HepG2 (cell line): Measurements from ENCODE around the gene CCL4L2. TPM values are rescaled to one million over a fixed set of nuclear protein-coding genes. Genes with fewer than 3 reads are reported as not detected.
"Not testable (repeated sequence)": the region's sequence is repeated elsewhere in the genome, so short reads cannot be mapped to it uniquely, and the experiment has no call there.

ENCODE experiments used
- ATAC-seq: fragments of 200-7000 bp; cut with Tn5 transposase; 3 replicates; pipeline ENCODE4 v1.9.1; 2020; ENCODE audit warnings: mild to moderate bottlenecking, moderate library complexity
- BruUV-seq: library from RNA; stranded (reverse); fragments of 400-500 nt; replicated peaks from 2 replicates; lab custom pipeline; 2021; lab: Mats Ljungman, UMichigan
- CTCF ChIA-PET: fragments of 300-600 bp; formaldehyde crosslinking; extraction: SDS; loops from one replicate; lab custom pipeline; 2021; ENCODE audit warnings: low total read pairs, inconsistent platforms, low intra/inter-chr PET ratio; lab: Yijun Ruan, JAX
- POLR2A ChIA-PET: fragments of 350-600 bp; sonication (Branson Sonifier 250); formaldehyde crosslinking; loops from one replicate; lab custom pipeline; 2020; ENCODE audit warnings: antibody characterized with exemption, inconsistent platforms; lab: Yijun Ruan, JAX
- DNase-seq: peaks from one replicate; pipeline ENCODE4 v3.0.0-alpha.2; 2015; ENCODE audit warnings: low spot score
- FAIRE-seq: peaks from 3 replicates; lab custom pipeline; 2011; peaks lifted over from hg19 to GRCh38; lab: Jason Lieb, UNC
- H2AFZ ChIP-seq: one replicate; pipeline ENCODE4 v1.6.1; 2011; ENCODE audit warnings: low read length, inconsistent platforms
- H3K27ac ChIP-seq: fragments of 300-600 bp; 3 replicates; pipeline ENCODE4 v1.8.0; 2011; ENCODE audit warnings: mixed run types, mild to moderate bottlenecking, mixed read lengths, low read length, inconsistent platforms; ENCODE audit not compliant: insufficient read depth; ENCODE audit errors: extremely low read length
- H3K27me3 ChIP-seq, 2 experiments: fragments of 200-600 bp in 1 of 2; 2 replicates in 1 of 2; 3 replicates in 1 of 2; pipeline versions ENCODE4 v1.6.0 to v1.8.0; 2011; ENCODE audit warnings: low read length in 2 of 2, mild to moderate bottlenecking in 2 of 2, moderate library complexity in 2 of 2, inconsistent platforms in 1 of 2; ENCODE audit not compliant: insufficient read depth in 2 of 2, control insufficient read depth in 1 of 2
- H3K36me3 ChIP-seq, 2 experiments: fragments of 200-600 bp in 1 of 2; replicated peaks in 1 of 2; 2 replicates in 1 of 2; 3 replicates in 1 of 2; pipeline versions ENCODE4 v1.5.1 to v1.8.0; 2011; ENCODE audit warnings: low read length in 2 of 2, inconsistent platforms in 1 of 2; ENCODE audit not compliant: insufficient read depth in 2 of 2, control insufficient read depth in 1 of 2
- H3K4me1 ChIP-seq: 2 replicates; pipeline ENCODE4 v1.5.1; 2012; ENCODE audit warnings: low read length, inconsistent platforms; ENCODE audit not compliant: insufficient read depth
- H3K4me2 ChIP-seq: 2 replicates; pipeline ENCODE4 v1.6.0; 2011; ENCODE audit warnings: low read depth, low read length, inconsistent platforms
- H3K4me3 ChIP-seq, 3 experiments: fragments of 200-600 bp in 1 of 3; sonication (generic), shearing (Covaris generic) in 1 of 3; replicated peaks in 1 of 3; 2 replicates each; pipeline ENCODE4 v1.5.1; 2011 to 2016; ENCODE audit warnings: low read length in 3 of 3, inconsistent platforms in 2 of 3, low read depth in 2 of 3, mild to moderate bottlenecking in 2 of 3, control low read depth in 1 of 3, mixed read lengths in 1 of 3; ENCODE audit not compliant: insufficient read depth in 1 of 3
- H3K79me2 ChIP-seq: one replicate; pipeline ENCODE4 v1.6.1; 2011; ENCODE audit warnings: low read length, inconsistent platforms; ENCODE audit not compliant: insufficient read depth
- H3K9ac ChIP-seq: 2 replicates; pipeline ENCODE4 v1.6.0; 2011; ENCODE audit warnings: mild to moderate bottlenecking, low read depth, low read length, inconsistent platforms; ENCODE audit not compliant: insufficient read depth
- H3K9me3 ChIP-seq: 2 replicates; pipeline ENCODE4 v1.5.1; 2012; ENCODE audit warnings: mild to moderate bottlenecking, low read length
- H4K20me1 ChIP-seq: 2 replicates; pipeline ENCODE4 v1.6.0; 2011; ENCODE audit warnings: inconsistent platforms, mild to moderate bottlenecking, low read length, moderate library complexity; ENCODE audit not compliant: insufficient read depth
- JUN ChIP-seq: sonication (generic); formaldehyde crosslinking; IDR thresholded peaks from 2 replicates; pipeline ENCODE4 v1.4.0; 2020; ENCODE audit warnings: mild to moderate bottlenecking, missing genetic modification reagents
- MAFK ChIP-seq, 2 experiments: IDR thresholded peaks in 1 of 2; conservative IDR thresholded peaks in 1 of 2; 2 replicates each; pipeline ENCODE4 v1.6.1; 2011; ENCODE audit warnings: improper control_type of control experiment in 2 of 2, low read length in 2 of 2
- SIX4 ChIP-seq: sonication (generic); formaldehyde crosslinking; IDR thresholded peaks from 2 replicates; pipeline ENCODE4 v1.4.0; 2020; ENCODE audit warnings: missing genetic modification reagents
- TEAD3 ChIP-seq: optimal IDR thresholded peaks from 2 replicates; pipeline ENCODE3; 2016; ENCODE audit warnings: borderline replicate concordance
- ZNF460 ChIP-seq: sonication (generic); formaldehyde crosslinking; IDR thresholded peaks from 2 replicates; pipeline ENCODE4 v1.5.1; 2020; ENCODE audit warnings: missing genetic modification reagents, mild to moderate bottlenecking, borderline replicate concordance
- ZNF720 ChIP-seq: sonication (generic); formaldehyde crosslinking; IDR thresholded peaks from 2 replicates; pipeline ENCODE4 v1.4.0; 2020; ENCODE audit warnings: missing genetic modification reagents
- WGBS: methylation state at CpG from one replicate; pipeline ENCODE4 v1.1.6; 2017; ENCODE audit warnings: low lambda C conversion rate; 5-methylcytosine and 5-hydroxymethylcytosine counted together
- in situ Hi-C: cut with HindIII; loops from 2 replicates; pipeline ENCODE4 v1.10.0; 2017; ENCODE audit warnings: low pct_unique_long_range_greater_than_20kb; ENCODE audit not compliant: extremely low pct_ligation_motif_present
- intact Hi-C: fragments of 100-400 bp; cut with micrococcal nuclease; formaldehyde crosslinking; loops from one replicate; pipeline ENCODE4 v1.10.0; 2022; ENCODE audit not compliant: unreplicated experiment
- polyA plus RNA-seq, 8 experiments: library from polyadenylated mRNA; depleted of rRNA in 3 of 8; stranded (reverse) in 7 of 8; unstranded in 1 of 8; fragments of >200 nt; fragmentation: Illumina TruSeq in 4 of 8; extraction: Trizol in 4 of 8; gene quantifications; 2 replicates each; pipeline versions ENCODE4 v1.2.1 to v1.2.3, GENCODE V29; 2011 to 2016; ENCODE audit warnings: low read depth in 4 of 8, missing spikeins in 1 of 8, mixed read lengths in 1 of 8; ENCODE audit not compliant: insufficient read depth in 1 of 8
- total RNA-seq, 5 experiments: library from RNA; depleted of rRNA; stranded (reverse); fragments of >200 nt; fragmentation: Illumina TruSeq; extraction: Trizol; gene quantifications; 2 replicates each; pipeline ENCODE4 v1.2.3, GENCODE V29; 2016; ENCODE audit warnings: low read depth in 1 of 5
- TF ChIP-seq, protein P1 (sequence below): sonication (generic); formaldehyde crosslinking; IDR thresholded peaks from 2 replicates; pipeline ENCODE4 v1.5.0; 2020; ENCODE audit warnings: missing genetic modification reagents
- TF ChIP-seq, protein P2 (sequence below): sonication (generic); formaldehyde crosslinking; IDR thresholded peaks from 2 replicates; pipeline ENCODE4 v1.4.0; 2020; ENCODE audit warnings: missing genetic modification reagents
- TF ChIP-seq, protein P3 (sequence below): fragments of 450-650 bp; IDR thresholded peaks from 2 replicates; pipeline ENCODE4 v1.6.1; 2017

The CCL4L2 gene
- total and polyA plus RNA-seq, 2 of the 13 experiments (the other 11 are each of a cell fraction or from before 2014, with no cell fraction given), result not detected

DNA sequence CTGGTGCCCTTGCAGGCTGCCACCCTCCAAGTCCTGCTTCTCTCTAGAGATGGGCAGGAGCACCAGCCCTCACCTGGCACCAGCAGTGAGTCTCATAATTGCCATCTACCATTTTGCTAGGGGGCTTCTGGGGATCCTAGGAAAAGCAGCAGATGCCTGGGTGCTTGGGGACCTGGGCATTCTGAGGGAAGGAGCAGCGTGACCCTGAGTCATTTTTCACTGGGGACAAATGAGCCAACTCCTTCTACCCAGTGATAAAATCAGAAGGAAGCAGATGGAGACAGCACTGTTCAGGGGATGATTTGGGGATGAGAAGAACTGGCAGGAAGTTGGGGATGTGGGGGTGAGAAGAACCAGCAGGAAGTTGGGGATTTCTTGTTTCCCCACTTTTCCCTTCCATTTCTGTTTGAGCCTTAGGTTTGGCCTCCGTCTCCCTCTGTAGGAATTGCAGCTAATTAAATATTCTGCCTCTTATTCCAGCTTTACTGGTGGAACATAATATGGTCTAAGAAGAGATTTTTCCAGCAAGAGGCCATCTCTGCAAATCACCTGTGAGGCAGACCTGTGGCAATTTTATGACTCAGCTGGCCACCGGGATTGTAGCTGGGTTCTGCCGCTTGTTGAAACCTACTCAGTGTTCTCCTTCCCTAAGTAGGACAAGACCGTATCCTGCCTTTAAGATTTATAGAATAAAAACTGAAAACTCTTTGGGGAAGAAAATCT, 22.8 kb upstream of the CCL4L2 start:
- WGBS, result 23% methylated on average over 5 of the region's 5 CpGs
- H3K4me3 ChIP-seq, H3K36me3 ChIP-seq, H3K4me2 ChIP-seq, CTCF ChIA-PET, intact Hi-C loops, H3K79me2 ChIP-seq, ATAC-seq, H3K9ac ChIP-seq, H3K9me3 ChIP-seq, DNase-seq, H3K27ac ChIP-seq, in situ Hi-C loops, H4K20me1 ChIP-seq, BruUV-seq, H2AFZ ChIP-seq, POLR2A ChIA-PET, FAIRE-seq: not testable (repeated sequence)
- Histone ChIP-seq H3K4me1 (peaks cover 15% of the 10 kb centered on the region), H3K27me3 (peaks cover 16 to 33% of the 10 kb centered on the region in 2 experiments; a peak in 4 of 5 replicates)

DNA sequence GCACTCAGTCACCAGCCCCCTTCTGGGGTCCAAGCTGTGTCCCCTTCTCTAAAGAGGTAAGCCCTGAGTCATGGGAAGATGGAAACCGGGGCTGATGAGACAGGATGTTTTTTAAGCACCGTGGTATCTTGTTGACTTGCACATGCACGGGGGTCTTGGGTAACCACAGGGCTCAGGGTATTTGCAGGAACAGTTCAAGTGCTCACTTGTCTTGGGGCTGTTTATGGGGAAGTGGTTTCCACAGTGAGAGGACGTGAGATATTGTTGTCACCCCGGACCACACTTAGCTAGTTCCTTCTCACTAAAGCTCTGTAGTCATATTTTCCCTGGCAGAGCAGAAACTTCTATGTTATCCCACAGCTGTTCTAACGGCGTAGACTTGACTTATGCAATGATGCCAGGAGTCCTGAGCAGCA, 22.0 kb upstream of the CCL4L2 start:
- 5% methylated on average over 7 of the region's 7 CpGs for WGBS
- no peak overlapping the region for H2AFZ ChIP-seq
- ATAC-seq, result no peak
- H3K27ac ChIP-seq, result no peak overlapping the region
- no peaks in the 10 kb centered on the region for H3K36me3 ChIP-seq
- H3K79me2 ChIP-seq, result no peaks in the 10 kb centered on the region
- intact Hi-C loops, result no loop called here
- no peak overlapping the region for H3K4me3 ChIP-seq
- no peak overlapping the region for H3K9ac ChIP-seq
- H3K9me3 ChIP-seq, result no peaks in the 10 kb centered on the region
- H4K20me1 ChIP-seq, result no peaks in the 10 kb centered on the region
- no TSS peak for BruUV-seq
- H3K4me1 ChIP-seq, result peaks cover 15% of the 10 kb centered on the region
- FAIRE-seq, result no peak
- ChIA-PET POLR2A (no interaction called here), CTCF (no interaction called here)
- no peak overlapping the region for H3K4me2 ChIP-seq
- no peak for DNase-seq
- in situ Hi-C loops, result no loop called here
- H3K27me3 ChIP-seq, result peaks cover 9 to 25% of the 10 kb centered on the region in 2 experiments; a peak in 3 of 5 replicates
- no peak for TF ChIP-seq JUN (CRISPR knock-in tag)
- TF ChIP-seq, protein P1, sequence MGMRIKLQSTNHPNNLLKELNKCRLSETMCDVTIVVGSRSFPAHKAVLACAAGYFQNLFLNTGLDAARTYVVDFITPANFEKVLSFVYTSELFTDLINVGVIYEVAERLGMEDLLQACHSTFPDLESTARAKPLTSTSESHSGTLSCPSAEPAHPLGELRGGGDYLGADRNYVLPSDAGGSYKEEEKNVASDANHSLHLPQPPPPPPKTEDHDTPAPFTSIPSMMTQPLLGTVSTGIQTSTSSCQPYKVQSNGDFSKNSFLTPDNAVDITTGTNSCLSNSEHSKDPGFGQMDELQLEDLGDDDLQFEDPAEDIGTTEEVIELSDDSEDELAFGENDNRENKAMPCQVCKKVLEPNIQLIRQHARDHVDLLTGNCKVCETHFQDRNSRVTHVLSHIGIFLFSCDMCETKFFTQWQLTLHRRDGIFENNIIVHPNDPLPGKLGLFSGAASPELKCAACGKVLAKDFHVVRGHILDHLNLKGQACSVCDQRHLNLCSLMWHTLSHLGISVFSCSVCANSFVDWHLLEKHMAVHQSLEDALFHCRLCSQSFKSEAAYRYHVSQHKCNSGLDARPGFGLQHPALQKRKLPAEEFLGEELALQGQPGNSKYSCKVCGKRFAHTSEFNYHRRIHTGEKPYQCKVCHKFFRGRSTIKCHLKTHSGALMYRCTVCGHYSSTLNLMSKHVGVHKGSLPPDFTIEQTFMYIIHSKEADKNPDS (CRISPR knock-in tag), result no peak
- TF ChIP-seq, protein P2, sequence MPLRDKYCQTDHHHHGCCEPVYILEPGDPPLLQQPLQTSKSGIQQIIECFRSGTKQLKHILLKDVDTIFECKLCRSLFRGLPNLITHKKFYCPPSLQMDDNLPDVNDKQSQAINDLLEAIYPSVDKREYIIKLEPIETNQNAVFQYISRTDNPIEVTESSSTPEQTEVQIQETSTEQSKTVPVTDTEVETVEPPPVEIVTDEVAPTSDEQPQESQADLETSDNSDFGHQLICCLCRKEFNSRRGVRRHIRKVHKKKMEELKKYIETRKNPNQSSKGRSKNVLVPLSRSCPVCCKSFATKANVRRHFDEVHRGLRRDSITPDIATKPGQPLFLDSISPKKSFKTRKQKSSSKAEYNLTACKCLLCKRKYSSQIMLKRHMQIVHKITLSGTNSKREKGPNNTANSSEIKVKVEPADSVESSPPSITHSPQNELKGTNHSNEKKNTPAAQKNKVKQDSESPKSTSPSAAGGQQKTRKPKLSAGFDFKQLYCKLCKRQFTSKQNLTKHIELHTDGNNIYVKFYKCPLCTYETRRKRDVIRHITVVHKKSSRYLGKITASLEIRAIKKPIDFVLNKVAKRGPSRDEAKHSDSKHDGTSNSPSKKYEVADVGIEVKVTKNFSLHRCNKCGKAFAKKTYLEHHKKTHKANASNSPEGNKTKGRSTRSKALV, result no peak
- no peak for TF ChIP-seq ZNF460 (CRISPR knock-in tag)
- no peak for TF ChIP-seq MAFK (conservative IDR thresholded peaks at IDR 0.05 in 1 of 2, IDR thresholded peaks at IDR 0.05 in 1 of 2; ENCODE audit: low read length in 2 of 2)
- no peak for TF ChIP-seq TEAD3
- no peak for TF ChIP-seq SIX4 (CRISPR knock-in tag)
- no peak for TF ChIP-seq ZNF720
- TF ChIP-seq, protein P3, sequence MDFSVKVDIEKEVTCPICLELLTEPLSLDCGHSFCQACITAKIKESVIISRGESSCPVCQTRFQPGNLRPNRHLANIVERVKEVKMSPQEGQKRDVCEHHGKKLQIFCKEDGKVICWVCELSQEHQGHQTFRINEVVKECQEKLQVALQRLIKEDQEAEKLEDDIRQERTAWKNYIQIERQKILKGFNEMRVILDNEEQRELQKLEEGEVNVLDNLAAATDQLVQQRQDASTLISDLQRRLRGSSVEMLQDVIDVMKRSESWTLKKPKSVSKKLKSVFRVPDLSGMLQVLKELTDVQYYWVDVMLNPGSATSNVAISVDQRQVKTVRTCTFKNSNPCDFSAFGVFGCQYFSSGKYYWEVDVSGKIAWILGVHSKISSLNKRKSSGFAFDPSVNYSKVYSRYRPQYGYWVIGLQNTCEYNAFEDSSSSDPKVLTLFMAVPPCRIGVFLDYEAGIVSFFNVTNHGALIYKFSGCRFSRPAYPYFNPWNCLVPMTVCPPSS, result no peak
